Activated CD4-positive, alpha-beta T cell treated with anti-CD3 and anti-CD28 coated beads, Interleukin-2, amount 50 U/mL, for 48 hours (primary cell): ENCODE measurements around the gene ZBTB40.
A peak's percentile ranks its signal among the peaks of the same experiment; 100 is the strongest.

Source experiments
- DNase-seq, 2 experiments: peaks; one replicate each; pipeline ENCODE4 v3.0.0-alpha.2; 2020

The ZBTB40 gene

GRCh38 chr1:22428672-22429071, 23.0 kb upstream of the ZBTB40 start:
- peak in 1 of 2 experiments; percentile 17 for DNase-seq

GRCh38 chr1:22431965-22432364, 19.7 kb upstream of the ZBTB40 start:
- DNase-seq: no peak

- DNase-seq: no peak
Observed at GRCh38 chr1:22434717-22435116, 16.9 kb upstream of the ZBTB40 start.

- DNase-seq: no peak
Observed at GRCh38 chr1:22436948-22437347, 14.7 kb upstream of the ZBTB40 start.

GRCh38 chr1:22437573-22437972, 14.1 kb upstream of the ZBTB40 start:
- DNase-seq: no peak

- DNase-seq: no peak
Observed at GRCh38 chr1:22440582-22440981, 11.1 kb upstream of the ZBTB40 start.

GRCh38 chr1:22442212-22442894, 9.3 kb upstream of the ZBTB40 start:
- no peak for DNase-seq

GRCh38 chr1:22443332-22443731, 8.3 kb upstream of the ZBTB40 start:
- DNase-seq: no peak

GRCh38 chr1:22444856-22445255, 6.8 kb upstream of the ZBTB40 start:
- DNase-seq: no peak

- no peak for DNase-seq
Observed at GRCh38 chr1:22447621-22448111, 4.0 kb upstream of the ZBTB40 start.

GRCh38 chr1:22449636-22450035, 2.0 kb upstream of the ZBTB40 start:
- no peak for DNase-seq

GRCh38 chr1:22450351-22451021, 1.2 kb upstream of the ZBTB40 start:
- no peak for DNase-seq

- DNase-seq: no peak
Observed at GRCh38 chr1:22452481-22452957, 868 bp downstream of the ZBTB40 start.

- no peak for DNase-seq
Observed at GRCh38 chr1:22453181-22453580, 1.5 kb downstream of the ZBTB40 start.

- no peak for DNase-seq
Observed at GRCh38 chr1:22454476-22455056, 2.9 kb downstream of the ZBTB40 start.

GRCh38 chr1:22457345-22457744, 5.7 kb downstream of the ZBTB40 start:
- DNase-seq: no peak

- no peak for DNase-seq
Observed at GRCh38 chr1:22457836-22458235, 6.2 kb downstream of the ZBTB40 start.

- no peak for DNase-seq
Observed at GRCh38 chr1:22461100-22461499, 9.4 kb downstream of the ZBTB40 start.

- DNase-seq: no peak
Observed at GRCh38 chr1:22461678-22462527, 10.3 kb downstream of the ZBTB40 start.

- no peak for DNase-seq
Observed at GRCh38 chr1:22462928-22463327, 11.3 kb downstream of the ZBTB40 start.

- DNase-seq: no peak
Observed at GRCh38 chr1:22465015-22465565, 13.4 kb downstream of the ZBTB40 start.

- DNase-seq: no peak
Observed at GRCh38 chr1:22465671-22466070, 14.0 kb downstream of the ZBTB40 start.

GRCh38 chr1:22470227-22470626, 18.6 kb downstream of the ZBTB40 start:
- DNase-seq: no peak
